Stimulated activated CD4-positive, alpha-beta T cell treated with anti-CD3 and anti-CD28 coated beads, Interleukin-15, amount 100 ng/mL, for 1 hour (primary cell): ENCODE results near the gene DCTN4.

Experiments
- DNase-seq, 2 donors: peaks; one replicate each; pipeline ENCODE4 v3.0.0-alpha.2; 2020; ENCODE audit warnings: low read depth in 1 of 2, low spot score in 1 of 2

DCTN4 gene

DNA sequence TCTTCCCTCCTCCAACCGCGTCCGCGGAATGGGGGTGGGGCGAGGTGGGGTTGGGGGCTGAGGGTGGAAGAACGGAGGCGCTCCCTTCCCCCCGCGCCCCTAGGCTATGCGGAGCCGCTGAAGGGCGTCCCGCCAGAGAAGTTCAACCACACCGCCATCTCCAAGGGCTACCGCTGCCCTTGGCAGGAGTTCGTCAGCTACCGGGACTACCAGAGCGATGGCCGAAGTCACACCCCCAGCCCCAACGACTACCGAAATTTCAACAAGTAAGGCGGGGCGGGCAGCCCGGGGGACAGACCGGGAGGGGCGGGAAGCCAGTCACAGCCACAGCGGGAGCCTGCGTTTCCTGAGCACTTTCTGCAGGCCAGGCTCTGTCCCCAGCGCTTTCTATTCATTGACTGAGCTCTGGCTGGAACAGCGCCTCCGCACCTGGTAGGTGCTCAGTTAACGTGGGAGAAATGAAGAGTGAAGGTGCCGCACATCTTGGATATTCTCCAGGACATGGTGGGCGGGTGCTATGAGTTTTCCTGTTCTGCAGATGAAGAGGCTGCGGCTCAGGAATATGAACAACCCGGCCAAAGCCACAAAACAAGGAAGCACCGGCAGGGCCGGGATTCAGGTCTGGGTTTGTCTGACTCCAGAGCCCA is 86.5 kb downstream of the DCTN4 start:
- no peak for DNase-seq

DNA sequence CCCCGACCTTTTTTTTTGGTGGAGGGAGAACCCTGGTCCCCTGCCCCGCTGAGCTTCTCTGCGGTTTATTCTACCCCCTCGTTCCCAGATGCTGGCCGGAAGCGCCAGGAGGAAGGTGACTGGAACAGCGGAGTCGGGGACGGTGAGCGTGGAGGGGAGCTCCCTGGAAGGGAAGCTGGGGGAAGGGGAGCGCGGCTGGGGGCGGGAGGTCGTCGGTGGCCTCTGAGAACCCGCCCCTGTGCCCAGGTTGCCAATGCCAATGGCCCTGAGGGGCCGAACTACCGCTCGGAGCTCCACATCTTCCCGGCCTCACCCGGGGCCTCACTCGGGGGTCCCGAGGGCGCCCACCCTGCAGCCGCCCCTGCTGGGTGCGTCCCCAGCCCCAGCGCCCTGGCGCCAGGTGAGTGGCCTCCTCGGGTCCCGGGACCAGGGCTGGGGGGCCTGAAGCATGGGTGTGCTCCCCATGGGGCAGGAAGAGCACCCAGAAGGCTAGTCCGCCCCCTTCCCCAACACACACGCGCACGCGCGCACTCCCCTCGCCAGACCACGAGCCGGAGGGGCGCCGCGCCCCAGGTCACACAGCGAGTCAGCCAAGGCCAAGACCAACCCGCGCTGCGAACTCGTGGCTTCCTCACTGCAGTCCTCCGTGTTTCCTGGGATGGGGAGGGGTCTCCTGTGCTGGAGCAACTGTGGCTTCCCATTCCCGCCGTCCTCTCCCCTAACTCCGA is 87.1 kb downstream of the DCTN4 start:
- DNase-seq = no peak

DNA sequence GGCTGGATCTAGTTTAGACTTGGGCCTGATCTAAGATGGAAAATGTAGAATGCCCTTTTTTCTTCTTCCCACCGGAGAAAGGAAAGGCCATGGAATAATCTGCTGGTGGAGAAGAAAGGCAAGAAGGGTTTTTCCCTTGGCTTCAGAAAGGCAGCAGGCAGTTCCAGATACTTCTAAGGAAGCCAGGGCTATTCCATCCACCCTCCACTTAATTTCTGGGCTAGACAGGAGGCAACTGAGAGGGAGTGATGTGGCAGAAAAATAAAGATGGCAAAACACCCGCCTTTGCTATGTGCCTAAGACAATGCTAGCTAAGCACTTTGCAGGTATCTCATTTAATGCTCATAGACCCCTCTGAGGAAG is 87.9 kb downstream of the DCTN4 start:
- DNase-seq = no peak

DNA sequence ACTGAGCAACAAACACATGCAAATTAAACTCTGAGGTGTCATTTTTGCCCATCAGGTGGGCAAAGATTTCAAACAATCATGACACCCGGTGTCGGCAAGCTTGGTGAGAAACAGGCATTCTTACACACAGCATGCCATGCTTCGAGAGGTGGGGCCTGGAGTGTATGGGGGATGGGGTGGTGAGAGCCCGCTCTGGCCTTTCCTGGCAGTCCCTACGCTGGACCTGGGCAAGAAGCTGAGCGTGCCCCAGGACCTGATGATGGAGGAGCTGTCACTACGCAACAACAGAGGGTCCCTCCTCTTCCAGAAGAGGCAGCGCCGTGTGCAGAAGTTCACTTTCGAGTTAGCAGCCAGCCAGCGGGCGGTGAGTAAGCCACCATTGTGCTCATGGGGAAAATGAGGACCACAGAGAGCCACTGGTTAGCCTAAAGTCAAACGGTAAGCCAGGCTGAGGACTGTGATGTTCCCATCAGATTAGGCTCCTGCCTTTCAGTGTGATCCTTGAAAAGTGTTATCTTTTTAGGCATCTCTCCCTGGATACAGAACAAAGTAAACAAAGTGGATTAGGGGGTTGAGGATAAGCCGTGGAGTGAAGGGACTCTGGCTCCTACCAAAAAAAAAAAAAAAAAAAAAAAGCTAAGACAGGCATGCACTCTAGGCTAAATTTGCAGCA is 88.4 kb downstream of the DCTN4 start:
- DNase-seq = no peak

DNA sequence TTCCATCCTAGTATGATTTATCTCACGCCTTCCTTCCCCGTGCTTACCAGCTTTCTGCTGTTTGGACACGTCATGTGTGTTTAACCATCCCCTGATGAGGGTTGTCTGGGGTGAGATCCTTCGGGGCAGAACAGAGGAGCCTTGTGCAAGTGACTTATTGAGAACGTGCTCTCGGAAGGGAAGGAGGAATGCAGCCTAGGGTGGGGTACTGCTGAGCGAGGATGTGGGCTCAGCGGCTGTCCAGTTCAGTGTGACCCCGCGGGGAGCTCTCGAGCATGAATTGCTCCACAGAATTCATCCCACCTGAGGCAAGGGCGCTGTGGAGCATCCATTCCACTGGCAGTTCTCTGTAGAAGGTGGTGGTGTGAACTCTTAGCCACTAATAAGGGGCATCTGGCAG is 93.8 kb downstream of the DCTN4 start:
- DNase-seq = no peak

DNA sequence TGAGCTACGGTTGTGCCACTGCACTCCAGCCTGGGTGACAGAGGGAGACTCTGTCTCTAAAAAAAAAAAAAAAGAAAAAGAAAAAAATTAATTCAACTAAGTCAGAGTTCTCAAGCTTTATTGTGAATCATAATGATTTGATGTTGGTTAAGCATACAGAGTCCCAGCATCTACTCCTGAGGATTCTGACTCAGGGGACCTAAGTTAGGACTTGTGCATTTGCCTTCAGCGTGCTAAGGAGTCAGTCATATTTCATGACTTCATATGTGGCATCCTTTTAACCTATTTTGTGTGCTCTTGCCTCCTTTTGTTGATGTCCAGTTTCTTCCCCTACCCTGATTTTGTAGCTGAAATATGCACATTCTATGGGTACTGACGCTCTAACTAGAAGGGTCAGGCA is 94.9 kb downstream of the DCTN4 start:
- no peak for DNase-seq

DNA sequence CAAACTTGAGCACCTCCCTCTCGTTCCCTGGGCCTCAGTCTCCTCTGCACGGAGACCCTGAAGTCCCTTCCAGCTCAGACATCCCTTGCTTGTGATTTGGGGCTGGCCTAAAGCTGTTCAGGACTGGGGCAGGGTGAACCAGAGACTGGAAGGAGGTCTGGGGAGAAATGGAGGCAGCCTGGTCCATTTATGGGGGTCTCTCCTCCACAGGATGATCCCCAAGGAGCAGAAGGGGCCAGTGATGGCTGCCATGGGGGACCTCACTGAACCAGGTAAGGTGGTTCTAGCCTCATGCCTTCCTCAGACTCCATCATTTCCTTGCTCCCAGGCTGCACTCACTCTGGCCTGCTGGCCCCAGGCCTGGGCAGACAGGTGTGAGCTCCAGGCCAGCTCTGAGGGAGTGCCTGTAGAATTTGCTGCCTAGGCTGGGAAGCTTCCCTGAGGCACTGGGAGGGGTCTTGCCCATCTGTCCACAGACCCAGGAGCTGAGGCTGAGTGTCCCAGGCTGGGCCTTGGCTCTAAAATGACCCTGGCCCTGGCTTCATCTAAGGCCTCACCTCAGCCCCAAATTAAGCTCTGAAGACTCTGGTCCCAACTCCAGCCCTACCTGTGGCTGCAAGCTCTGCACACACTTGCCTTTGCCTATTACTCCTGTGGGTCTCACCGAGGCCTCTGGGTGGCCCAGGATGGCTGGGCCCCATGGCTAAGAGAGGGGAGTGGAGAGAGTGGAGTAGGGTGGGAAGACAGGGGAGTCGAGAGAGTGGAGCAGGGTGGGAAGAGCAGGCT is 95.9 kb downstream of the DCTN4 start:
- no peak for DNase-seq

DNA sequence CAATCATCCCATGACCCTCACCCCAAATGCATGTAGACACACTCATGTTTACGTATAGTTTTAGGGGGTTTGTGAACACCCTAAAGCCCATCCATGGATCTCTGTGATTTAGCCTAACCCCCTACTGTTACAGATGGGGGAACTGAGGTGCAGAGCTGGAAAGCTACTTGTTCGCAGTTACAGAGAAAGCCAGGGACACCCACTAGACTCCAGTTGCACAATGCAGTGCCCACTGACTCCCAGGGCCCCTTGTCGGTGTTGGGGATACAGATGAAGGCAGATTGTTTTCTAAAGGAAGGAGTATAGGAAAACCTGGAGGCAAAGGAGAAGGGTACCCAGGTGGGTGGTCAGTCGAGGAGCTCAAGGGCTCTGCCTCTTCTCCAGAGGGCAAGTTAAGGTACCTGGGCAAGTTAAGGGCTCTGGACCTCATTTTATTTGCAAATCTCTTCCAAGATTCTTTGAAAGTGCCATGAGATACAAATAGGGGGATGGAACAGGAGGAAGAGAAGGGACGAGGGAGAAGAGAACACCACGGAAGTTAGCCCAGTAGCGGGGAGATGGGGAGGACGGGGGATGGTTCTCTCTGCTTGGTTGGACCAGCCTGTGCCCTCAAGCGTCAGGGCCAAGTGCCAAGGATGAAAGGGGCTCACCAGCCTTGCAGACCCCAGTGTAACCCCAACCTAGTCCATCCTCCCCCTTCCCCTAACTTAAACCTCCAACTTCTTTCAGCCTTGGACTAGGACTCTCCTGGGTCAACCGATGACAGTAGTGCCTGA is 96.8 kb downstream of the DCTN4 start:
- DNase-seq = no peak

DNA sequence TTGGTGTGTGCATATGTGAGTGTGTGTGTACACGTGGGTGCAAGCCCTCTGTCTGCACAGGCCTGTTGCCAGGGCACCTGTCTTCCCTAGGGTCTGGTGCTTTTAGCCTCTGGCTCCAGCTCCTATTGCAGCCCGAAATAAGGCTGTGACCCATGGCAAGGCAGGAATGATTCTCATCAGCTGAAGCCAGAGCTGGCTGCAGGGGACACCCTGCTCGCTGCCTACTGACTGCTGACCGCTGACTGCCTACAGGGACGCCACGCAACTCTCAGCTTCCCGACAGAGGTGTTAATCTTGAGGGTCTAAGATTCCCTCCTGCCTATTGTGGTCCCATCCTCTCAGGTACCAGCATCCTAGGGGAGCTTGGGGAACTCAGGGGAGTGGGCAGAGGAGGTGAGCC is 97.7 kb downstream of the DCTN4 start, which contains the start of gene MYOZ3:
TSS of gene MYOZ3 (plus strand) at position 166 of the 400 bp plus-strand sequence. CDS start 1,691 bp downstream, outside the sequence.
- DNase-seq = no peak

DNA sequence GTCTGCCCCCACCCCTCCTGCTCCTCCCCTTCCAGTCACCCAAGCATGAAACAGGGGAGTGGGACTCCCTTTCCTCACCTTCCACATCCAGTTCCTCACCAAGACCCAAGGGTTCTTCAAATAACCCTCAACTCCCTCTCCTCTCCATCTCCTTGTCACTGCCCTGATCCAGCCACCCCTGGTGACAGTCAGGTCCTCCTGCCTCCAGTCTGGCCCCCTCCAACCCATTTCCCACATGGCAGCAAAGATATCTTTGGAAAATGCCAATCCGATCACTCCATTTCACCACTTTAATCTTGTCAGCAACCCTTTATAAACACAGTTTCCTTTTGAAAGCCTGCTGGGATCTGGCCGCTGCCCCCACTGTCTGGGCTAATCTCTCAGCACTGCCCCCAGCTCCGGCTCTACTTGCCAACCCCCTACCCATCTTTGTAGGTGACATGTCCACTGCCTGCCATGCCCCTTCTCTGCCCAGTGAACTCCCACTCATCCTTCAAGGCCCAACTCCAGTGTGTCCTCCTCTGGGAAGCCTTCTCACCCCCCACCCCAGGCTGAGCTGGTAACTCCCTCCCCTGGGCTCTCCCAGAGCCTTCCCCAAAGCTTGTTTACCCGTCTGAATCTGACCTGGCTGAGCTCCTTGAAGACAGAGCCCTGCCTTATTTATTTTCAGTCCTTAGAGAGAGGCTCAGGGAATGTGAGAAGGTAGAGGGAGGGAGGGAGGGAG is 98.5 kb downstream of the DCTN4 start:
- no peak for DNase-seq

DNA sequence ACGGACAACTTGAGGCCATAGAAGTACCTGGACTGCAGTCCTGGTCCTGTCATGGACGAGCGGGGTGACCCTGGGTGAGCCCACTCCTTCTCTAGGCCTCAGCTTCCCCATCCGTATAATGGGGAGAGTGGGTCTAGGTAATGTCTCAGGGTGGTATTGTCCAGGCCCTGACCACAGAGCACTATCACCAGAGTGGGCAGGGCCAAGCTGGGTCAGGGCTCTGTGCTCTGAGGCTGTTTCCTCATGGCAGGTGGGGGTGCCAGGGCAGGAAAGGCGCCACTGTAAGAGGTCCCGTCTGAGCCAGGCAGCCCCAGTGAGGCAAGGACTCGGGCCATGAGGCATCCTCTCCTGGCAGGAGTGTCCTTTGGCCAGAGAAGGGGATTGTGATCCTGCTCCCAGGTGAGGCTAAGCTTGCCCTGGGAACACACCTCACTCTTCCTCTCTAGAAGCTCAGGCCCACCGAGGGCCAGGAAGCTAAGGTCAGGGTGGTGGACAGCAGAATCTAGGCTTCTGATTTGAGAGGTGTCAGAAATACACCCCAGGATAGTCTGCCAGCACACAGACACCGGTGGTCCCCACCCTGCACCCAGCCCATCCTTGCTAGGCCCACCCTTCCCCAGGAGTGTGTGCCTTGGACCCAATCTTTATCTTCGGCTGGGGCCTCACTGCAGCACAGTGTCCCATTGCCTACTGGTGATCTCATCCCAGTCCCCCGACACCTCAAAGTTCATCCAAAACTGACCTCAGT is 99.3 kb downstream of the DCTN4 start:
- DNase-seq = no peak

DNA sequence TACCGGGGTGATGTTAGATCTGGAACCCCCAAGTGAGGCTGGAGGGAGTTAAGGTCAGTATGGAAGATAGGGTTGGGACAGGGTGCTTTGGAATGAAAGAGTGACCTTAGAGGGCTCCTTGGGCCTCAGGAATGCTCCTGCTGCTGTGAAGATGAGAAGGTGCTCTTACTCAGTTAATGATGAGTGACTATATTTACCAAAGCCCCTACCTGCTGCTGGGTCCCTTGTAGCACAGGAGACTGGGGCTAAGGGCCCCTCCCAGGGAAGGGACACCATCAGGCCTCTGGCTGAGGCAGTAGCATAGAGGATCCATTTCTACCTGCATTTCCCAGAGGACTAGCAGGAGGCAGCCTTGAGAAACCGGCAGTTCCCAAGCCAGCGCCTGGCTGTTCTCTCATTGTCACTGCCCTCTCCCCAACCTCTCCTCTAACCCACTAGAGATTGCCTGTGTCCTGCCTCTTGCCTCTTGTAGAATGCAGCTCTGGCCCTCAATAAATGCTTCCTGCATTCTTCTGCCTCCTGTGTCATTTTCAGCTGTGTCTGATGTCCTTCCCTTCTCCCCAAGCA is 100.0 kb downstream of the DCTN4 start:
- no peak for DNase-seq
